ENCODE measurements around the gene E2F2. TPM values are rescaled to one million over a fixed set of nuclear protein-coding genes. Genes with fewer than 3 reads are reported as not detected.

E2F2 gene
- total RNA-seq, 1 donor from 2014 or later: 0.16 TPM

DNA sequence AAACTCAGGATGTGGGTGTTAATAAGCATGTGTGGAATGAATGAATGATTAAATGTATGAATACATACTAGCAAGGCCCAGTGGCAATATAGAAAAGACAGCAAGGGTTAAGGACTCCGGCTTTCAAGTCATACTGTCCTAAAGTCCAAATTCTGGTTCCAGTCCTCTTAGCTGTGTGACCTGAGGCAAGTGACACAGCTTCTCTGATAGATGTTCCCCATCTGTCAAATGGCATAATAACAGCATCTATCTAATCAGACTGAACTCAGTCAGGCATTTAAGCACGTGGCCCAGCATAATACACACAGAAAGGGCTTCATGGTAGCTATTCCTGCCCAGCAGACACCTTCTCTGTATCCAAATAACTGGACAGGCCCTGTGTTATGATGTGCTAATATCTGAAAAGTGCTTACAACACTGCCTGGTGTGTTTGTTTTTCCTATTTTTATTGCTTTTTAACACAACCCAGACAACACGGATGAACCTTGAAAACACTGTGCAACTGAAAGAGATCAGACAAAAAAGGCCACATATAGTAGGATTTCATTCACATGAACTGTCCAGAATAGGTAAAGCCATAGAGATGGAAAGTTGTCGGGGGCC is 59.5 kb downstream of the E2F2 start:
- TF ChIP-seq, protein P1, sequence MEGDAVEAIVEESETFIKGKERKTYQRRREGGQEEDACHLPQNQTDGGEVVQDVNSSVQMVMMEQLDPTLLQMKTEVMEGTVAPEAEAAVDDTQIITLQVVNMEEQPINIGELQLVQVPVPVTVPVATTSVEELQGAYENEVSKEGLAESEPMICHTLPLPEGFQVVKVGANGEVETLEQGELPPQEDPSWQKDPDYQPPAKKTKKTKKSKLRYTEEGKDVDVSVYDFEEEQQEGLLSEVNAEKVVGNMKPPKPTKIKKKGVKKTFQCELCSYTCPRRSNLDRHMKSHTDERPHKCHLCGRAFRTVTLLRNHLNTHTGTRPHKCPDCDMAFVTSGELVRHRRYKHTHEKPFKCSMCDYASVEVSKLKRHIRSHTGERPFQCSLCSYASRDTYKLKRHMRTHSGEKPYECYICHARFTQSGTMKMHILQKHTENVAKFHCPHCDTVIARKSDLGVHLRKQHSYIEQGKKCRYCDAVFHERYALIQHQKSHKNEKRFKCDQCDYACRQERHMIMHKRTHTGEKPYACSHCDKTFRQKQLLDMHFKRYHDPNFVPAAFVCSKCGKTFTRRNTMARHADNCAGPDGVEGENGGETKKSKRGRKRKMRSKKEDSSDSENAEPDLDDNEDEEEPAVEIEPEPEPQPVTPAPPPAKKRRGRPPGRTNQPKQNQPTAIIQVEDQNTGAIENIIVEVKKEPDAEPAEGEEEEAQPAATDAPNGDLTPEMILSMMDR (IDR thresholded peaks at IDR 0.05; ENCODE audit: borderline replicate concordance): no peak
- peak overlapping the region; percentile 83 for H3K27ac ChIP-seq (replicated peaks)
- no peaks in the 10 kb centered on the region for H3K36me3 ChIP-seq
- no peak for DNase-seq
- no peaks in the 10 kb centered on the region for H3K27me3 ChIP-seq (ENCODE audit: low read depth)
- H3K9me3 ChIP-seq (replicated peaks): no peaks in the 10 kb centered on the region
- intact Hi-C loops (cut with micrococcal nuclease): no loop called here
- H3K4me1 ChIP-seq: peaks cover 77% of the 10 kb centered on the region
- H3K4me3 ChIP-seq: no peak overlapping the region

DNA sequence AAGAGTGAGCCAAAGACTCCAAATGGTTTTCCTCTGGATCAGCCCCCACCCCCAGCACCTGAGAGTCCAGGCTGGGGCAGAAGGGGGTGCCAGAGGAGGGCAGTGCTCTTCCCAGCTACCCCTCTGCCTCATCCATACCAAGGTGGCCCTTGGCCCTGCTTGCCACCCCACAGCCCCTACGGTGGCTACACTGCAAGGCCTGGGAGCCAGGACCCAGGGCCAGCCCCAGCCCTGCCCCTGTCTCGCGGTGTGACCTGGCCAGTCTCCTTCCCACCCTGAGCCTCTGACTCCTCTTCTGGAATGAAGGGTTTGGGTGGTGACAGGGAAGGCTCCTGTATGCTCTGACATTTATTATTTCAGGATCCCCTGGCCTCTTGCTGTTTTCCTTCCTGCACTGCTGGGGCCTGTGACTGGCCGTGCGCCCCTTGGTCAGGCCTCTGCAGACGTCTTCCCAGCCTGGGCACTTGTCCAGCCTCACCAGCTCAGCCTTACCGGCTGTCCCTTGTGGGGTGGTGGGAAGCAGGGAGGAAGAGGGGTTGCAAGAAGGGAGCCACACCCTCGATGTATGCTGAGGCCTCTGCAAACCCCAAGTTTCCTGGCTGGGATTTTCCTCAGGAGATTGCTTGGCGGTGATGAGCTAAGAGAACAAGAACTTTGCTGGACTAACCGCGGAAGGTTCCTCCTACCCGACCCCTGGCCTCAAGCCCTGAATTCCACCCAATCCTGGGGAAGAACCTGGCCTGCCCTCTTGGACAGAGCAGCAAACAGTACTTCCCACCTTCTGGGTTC is 60.6 kb downstream of the E2F2 start:
- peak; percentile 62 for DNase-seq
- Histone ChIP-seq H3K27me3 (ENCODE audit: low read depth) (no peaks in the 10 kb centered on the region), H3K4me3 (no peak overlapping the region), H3K36me3 (no peaks in the 10 kb centered on the region), H3K9me3 (replicated peaks) (no peaks in the 10 kb centered on the region), H3K27ac (replicated peaks) (peak overlapping the region; percentile 83), H3K4me1 (peaks cover 68% of the 10 kb centered on the region)
- TF ChIP-seq, protein P1 (IDR thresholded peaks at IDR 0.05; ENCODE audit: borderline replicate concordance): no peak
- intact Hi-C loops (cut with micrococcal nuclease): no loop called here

DNA sequence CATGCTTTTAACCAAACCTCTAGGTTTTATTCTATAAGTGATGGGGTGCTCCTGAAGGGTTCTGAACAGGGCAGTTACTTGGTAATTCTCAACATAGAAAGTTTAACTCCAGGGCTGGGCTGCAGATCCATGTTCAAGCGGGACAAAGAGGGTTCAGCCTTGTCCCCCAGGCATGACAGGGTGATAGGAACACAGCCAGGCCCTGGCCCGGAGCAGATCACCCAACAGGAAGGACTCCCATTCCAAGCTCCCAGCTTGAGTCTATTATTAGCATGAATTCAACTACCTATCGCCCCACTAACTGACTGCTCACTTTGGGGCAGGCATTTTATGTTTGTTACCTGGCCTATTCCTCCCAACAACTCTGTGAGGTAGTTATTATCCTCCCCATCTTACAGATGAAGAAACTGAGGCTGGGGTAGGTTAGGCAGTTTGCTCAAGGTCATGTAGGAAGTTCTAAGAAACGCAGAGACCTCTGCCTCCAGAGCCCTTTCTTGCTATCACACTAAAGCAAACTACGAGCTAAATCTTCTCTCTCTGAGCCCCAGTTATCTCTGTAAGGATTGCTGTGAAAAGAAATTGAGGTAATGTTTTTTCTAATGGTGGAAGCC is 61.6 kb downstream of the E2F2 start:
- H3K36me3 ChIP-seq: no peaks in the 10 kb centered on the region
- peaks cover 58% of the 10 kb centered on the region for H3K4me1 ChIP-seq
- TF ChIP-seq, protein P1 (IDR thresholded peaks at IDR 0.05; ENCODE audit: borderline replicate concordance): no peak
- H3K27ac ChIP-seq (replicated peaks): peak overlapping the region; percentile 83
- no peak overlapping the region for H3K4me3 ChIP-seq
- DNase-seq: peak; percentile 48
- no peaks in the 10 kb centered on the region for H3K9me3 ChIP-seq (replicated peaks)
- intact Hi-C loops (cut with micrococcal nuclease): no loop called here
- no peaks in the 10 kb centered on the region for H3K27me3 ChIP-seq (ENCODE audit: low read depth)

DNA sequence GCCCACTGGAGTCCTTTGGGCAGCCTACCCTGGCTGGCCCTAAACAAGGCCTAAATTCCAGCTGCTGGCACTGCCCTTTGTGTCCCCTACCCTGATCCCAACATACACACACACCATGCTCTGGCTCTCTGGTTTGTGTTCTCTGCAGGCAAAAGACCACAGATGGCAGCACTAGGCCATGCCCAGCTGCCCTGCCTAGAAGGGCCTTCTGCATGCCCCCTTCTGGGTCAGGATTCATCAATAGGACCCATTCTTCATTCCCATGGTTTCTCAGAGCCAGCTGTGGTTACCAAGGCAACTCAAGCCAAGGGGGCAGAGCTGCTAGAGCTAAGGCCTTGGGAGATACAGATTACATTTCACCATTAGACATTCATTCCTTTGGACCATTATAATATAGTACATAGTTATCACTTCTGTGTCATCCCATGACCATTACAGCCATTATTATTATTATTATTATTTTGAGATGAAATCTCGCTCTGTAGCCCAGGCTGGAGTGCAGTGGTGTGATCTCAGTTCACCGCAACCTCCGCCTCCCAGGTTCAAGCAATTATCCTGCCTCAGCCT is 64.5 kb downstream of the E2F2 start:
- H3K4me3 ChIP-seq: no peak overlapping the region
- peaks cover 45% of the 10 kb centered on the region for H3K4me1 ChIP-seq
- TF ChIP-seq, protein P1 (IDR thresholded peaks at IDR 0.05; ENCODE audit: borderline replicate concordance): no peak
- H3K27ac ChIP-seq (replicated peaks): no peak overlapping the region
- no peaks in the 10 kb centered on the region for H3K36me3 ChIP-seq
- intact Hi-C loops (cut with micrococcal nuclease): no loop called here
- H3K9me3 ChIP-seq (replicated peaks): no peaks in the 10 kb centered on the region
- H3K27me3 ChIP-seq (ENCODE audit: low read depth): no peaks in the 10 kb centered on the region
- DNase-seq: no peak

DNA sequence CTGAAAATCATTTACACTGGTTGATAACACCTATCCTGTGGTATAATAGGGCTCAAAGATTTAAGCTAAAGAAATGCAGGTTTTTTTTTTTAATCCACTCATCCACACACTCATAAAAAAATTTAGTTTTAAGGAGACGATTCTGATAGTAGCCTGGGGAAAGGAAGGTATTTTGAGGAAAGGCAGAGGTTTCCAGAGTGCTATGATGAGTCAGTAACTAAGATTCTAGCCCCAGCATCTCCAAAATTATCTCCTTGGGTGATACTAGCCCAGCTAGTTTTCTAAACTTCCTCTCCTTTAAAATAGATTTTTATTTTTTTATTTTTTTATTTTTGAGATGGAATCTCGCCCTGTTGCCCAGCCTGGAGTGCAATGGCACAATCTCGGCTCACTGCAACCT is 67.7 kb downstream of the E2F2 start:
- TF ChIP-seq, protein P1 (IDR thresholded peaks at IDR 0.05; ENCODE audit: borderline replicate concordance): no peak
- intact Hi-C loops (cut with micrococcal nuclease): no loop called here
- H3K4me3 ChIP-seq: no peak overlapping the region
- H3K4me1 ChIP-seq: peaks cover 13% of the 10 kb centered on the region
- H3K9me3 ChIP-seq (replicated peaks): no peaks in the 10 kb centered on the region
- no peak overlapping the region for H3K27ac ChIP-seq (replicated peaks)
- DNase-seq: no peak
- no peaks in the 10 kb centered on the region for H3K27me3 ChIP-seq (ENCODE audit: low read depth)
- H3K36me3 ChIP-seq: no peaks in the 10 kb centered on the region

All from left ventricle myocardium inferior (tissue), 1 donor.